ENCODE measurements around the gene GLP2R. TPM values are rescaled to one million over a fixed set of nuclear protein-coding genes. Genes with fewer than 3 reads are reported as not detected.

GLP2R gene
- total and polyA plus RNA-seq, 2 experiments from 2014 or later = not detected

DNA sequence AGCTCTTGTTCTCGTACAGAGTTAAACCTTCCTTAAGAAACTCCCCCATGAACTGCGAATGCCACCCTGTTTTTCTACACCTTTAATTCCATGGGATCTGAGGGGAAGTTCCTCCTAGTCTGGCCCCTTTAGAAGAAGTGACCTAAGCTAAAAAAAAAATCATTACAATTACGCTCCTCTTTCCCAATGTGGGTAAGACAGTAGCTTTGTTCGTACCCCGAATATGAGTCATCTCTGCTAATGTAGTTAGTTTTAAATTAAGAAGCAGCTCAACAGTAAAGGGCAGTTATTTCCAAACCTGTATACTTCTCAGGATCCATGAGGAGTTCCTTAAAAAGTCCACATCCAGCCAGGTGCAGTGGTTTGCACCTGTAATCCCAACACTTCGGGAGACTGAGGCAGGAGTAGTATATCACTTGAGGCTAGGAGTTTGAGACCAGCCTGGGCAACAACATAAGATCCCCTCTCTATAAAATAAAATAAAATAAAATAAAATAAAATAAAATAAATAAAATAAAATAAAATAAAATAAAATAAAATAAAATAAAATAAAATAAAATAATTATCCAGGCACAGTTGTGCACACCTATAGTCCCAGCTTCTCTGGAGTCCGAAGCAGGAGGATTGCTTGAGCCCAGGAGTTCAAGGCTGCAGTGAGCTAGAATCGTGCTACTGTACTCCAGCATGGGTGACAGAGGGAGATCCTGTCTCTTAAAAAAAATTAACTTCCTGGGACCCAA, 53.2 kb downstream of the GLP2R start:
- no peaks in the 10 kb centered on the region for H3K27me3 ChIP-seq (replicated peaks; ENCODE audit: insufficient read depth)
- TF ChIP-seq EZH2 (IDR thresholded peaks at IDR 0.05; ENCODE audit: insufficient read depth, poor library complexity, severe bottlenecking) = no peak
- no peak for TF ChIP-seq EZH2phosphoT487 (IDR thresholded peaks at IDR 0.05; ENCODE audit: insufficient read depth, low read depth)
- no peak overlapping the region for H2AFZ ChIP-seq
- H3K9me2 ChIP-seq (ENCODE audit: insufficient read depth) = no peaks in the 10 kb centered on the region
- no peaks in the 10 kb centered on the region for H3K36me3 ChIP-seq (ENCODE audit: low read depth)
- H3K4me3 ChIP-seq = no peak overlapping the region
- H3K9me3 ChIP-seq (ENCODE audit: low read depth) = peaks cover 3% of the 10 kb centered on the region
- H3K4me2 ChIP-seq (ENCODE audit: unreplicated experiment) = no peak overlapping the region
- in situ Hi-C loops (cut with MboI) = no loop called here
- peaks cover 20% of the 10 kb centered on the region for H3K4me1 ChIP-seq (ENCODE audit: insufficient read depth)
- no peaks in the 10 kb centered on the region for H4K20me1 ChIP-seq (ENCODE audit: insufficient read depth)
- H3K9ac ChIP-seq = no peak overlapping the region
- 51 to 57% methylated on average over 8 of the region's 8 CpGs for WGBS, 2 experiments (ENCODE audit: low coverage in 1 of 2, low lambda C conversion rate in 2 of 2, missing lambda C conversion rate in 2 of 2)
- peaks cover 12% of the 10 kb centered on the region for H3F3A ChIP-seq (ENCODE audit: insufficient read depth)
- peak; percentile 57 for DNase-seq
- no peaks in the 10 kb centered on the region for H3K79me2 ChIP-seq (ENCODE audit: insufficient read depth)
- H3K27ac ChIP-seq = no peak overlapping the region

DNA sequence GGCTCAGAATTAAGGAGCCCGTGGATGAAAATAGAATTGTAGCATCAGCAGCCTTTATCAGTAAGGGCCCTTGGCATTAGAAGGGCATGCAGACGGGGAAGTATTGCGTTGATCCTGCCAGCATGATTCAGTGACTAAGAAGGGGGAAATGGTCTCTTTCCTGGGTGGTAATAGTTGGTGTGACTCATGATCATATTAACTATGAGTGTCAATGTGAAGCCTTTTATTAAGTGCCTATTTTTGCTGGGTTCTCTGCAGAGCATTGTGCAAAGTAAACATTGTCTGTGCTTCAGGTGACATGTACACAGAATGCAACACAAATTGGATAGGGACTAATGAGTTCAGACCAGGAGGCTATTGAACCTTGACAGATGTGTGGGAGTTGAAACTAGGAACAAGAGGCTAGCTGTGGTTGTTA, 54.9 kb downstream of the GLP2R start:
- Histone ChIP-seq H3K36me3 (ENCODE audit: low read depth) (no peaks in the 10 kb centered on the region), H4K20me1 (ENCODE audit: insufficient read depth) (no peaks in the 10 kb centered on the region), H3K4me2 (ENCODE audit: unreplicated experiment) (no peak overlapping the region), H3K9me3 (ENCODE audit: low read depth) (peaks cover 3% of the 10 kb centered on the region), H3K4me3 (no peak overlapping the region), H2AFZ (no peak overlapping the region), H3K27ac (no peak overlapping the region), H3F3A (ENCODE audit: insufficient read depth) (0 out of 2 replicates have a peak, but pooled peaks cover 5% of the 10 kb centered on the region), H3K79me2 (ENCODE audit: insufficient read depth) (no peaks in the 10 kb centered on the region), H3K9me2 (ENCODE audit: insufficient read depth) (no peaks in the 10 kb centered on the region), H3K9ac (no peak overlapping the region), H3K4me1 (ENCODE audit: insufficient read depth) (peaks cover 12% of the 10 kb centered on the region), H3K27me3 (replicated peaks; ENCODE audit: insufficient read depth) (no peaks in the 10 kb centered on the region)
- in situ Hi-C loops (cut with MboI) = no loop called here
- DNase-seq = peak; percentile 66
- 19% methylated on average over 3 of the region's 3 CpGs for WGBS, 2 experiments (ENCODE audit: low coverage in 1 of 2, low lambda C conversion rate in 2 of 2, missing lambda C conversion rate in 2 of 2)
- no peak for TF ChIP-seq EZH2phosphoT487 (IDR thresholded peaks at IDR 0.05; ENCODE audit: insufficient read depth, low read depth)
- TF ChIP-seq EZH2 (IDR thresholded peaks at IDR 0.05; ENCODE audit: insufficient read depth, poor library complexity, severe bottlenecking) = no peak

DNA sequence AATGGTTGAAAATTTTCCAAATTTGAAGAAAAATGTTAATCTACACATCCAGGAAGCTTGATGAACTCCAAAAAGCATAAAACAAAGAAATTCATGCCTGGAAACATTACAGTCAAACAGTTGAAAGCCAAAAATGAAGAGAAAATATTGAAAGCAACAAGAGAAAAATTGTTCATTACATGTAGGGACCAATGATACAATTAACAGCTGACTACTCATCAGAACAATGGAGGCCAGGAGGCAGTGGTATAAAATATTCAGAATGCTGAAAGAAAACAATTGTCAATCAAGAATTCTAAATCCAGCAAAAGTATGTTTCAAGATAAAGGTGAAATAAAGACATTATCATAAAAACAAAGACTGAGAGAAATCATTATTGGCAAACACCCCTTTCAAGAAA, 57.7 kb downstream of the GLP2R start:
- no peaks in the 10 kb centered on the region for H3K79me2 ChIP-seq (ENCODE audit: insufficient read depth)
- no peaks in the 10 kb centered on the region for H3K36me3 ChIP-seq (ENCODE audit: low read depth)
- H3K9ac ChIP-seq = no peak overlapping the region
- no peaks in the 10 kb centered on the region for H4K20me1 ChIP-seq (ENCODE audit: insufficient read depth)
- H3K27ac ChIP-seq = no peak overlapping the region
- no peaks in the 10 kb centered on the region; the same call in 1 of the 2 replicates for H3K27me3 ChIP-seq (replicated peaks; ENCODE audit: insufficient read depth)
- H3F3A ChIP-seq (ENCODE audit: insufficient read depth) = no peaks in the 10 kb centered on the region
- no peak overlapping the region for H3K4me2 ChIP-seq (ENCODE audit: unreplicated experiment)
- H3K4me3 ChIP-seq = no peak overlapping the region
- in situ Hi-C loops (cut with MboI) = no loop called here
- H3K9me3 ChIP-seq (ENCODE audit: low read depth) = peaks cover 3% of the 10 kb centered on the region
- peaks cover 8% of the 10 kb centered on the region for H3K4me1 ChIP-seq (ENCODE audit: insufficient read depth)
- H2AFZ ChIP-seq = no peak overlapping the region
- DNase-seq = no peak
- TF ChIP-seq EZH2 (IDR thresholded peaks at IDR 0.05; ENCODE audit: insufficient read depth, poor library complexity, severe bottlenecking) (no peak), EZH2phosphoT487 (IDR thresholded peaks at IDR 0.05; ENCODE audit: insufficient read depth, low read depth) (no peak)
- no peaks in the 10 kb centered on the region for H3K9me2 ChIP-seq (ENCODE audit: insufficient read depth)

DNA sequence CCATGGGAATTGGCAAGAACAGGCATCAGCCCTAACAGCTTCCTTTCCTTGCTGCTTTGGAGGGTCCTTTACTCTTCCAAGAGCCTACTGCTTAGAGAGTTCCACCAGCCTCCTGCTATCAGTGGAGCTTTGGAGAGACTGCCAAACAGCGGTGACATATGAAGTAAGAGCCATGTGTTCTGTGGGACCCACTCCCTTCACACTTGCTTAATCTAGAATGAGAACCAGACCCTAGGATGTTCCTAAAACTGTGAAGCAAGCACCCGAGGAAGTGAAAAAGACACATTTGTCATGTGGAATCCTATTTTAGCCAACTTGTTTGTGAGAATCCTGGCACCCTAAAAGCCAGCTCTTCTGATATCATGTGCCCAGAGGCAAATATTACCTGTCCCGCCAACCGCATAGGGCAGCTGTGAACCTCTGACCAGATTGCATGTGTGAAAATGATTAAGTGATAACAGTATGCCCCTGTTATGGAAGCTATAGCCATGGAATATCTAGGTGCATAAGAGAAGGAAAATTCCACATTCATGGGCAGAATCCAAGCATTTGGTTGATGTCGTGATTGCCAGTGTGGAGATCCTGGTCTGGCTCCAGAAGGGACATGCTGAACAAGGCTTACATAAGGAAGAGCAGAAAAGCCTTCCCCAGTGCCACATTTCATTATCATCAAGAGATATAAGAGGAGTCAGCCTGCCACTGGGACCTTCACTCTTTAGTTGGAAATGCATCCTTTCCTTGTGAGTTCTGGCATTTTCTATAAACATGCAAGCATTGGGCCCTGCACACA, 60.6 kb downstream of the GLP2R start:
- DNase-seq = no peak
- TF ChIP-seq EZH2 (IDR thresholded peaks at IDR 0.05; ENCODE audit: insufficient read depth, poor library complexity, severe bottlenecking) (no peak), EZH2phosphoT487 (IDR thresholded peaks at IDR 0.05; ENCODE audit: insufficient read depth, low read depth) (no peak)
- H4K20me1 ChIP-seq (ENCODE audit: insufficient read depth) = no peaks in the 10 kb centered on the region
- WGBS, 2 experiments (ENCODE audit: low coverage in 1 of 2, low lambda C conversion rate in 2 of 2, missing lambda C conversion rate in 2 of 2) = 16% methylated on average over 5 of the region's 5 CpGs
- in situ Hi-C loops (cut with MboI) = no loop called here
- H3K4me1 ChIP-seq (ENCODE audit: insufficient read depth) = no peaks in the 10 kb centered on the region
- H3K36me3 ChIP-seq (ENCODE audit: low read depth) = no peaks in the 10 kb centered on the region
- no peak overlapping the region for H3K27ac ChIP-seq
- no peaks in the 10 kb centered on the region; the same call in 1 of the 2 replicates for H3K27me3 ChIP-seq (replicated peaks; ENCODE audit: insufficient read depth)
- H3F3A ChIP-seq (ENCODE audit: insufficient read depth) = no peaks in the 10 kb centered on the region
- H3K9me2 ChIP-seq (ENCODE audit: insufficient read depth) = no peaks in the 10 kb centered on the region
- H3K4me3 ChIP-seq = no peak overlapping the region
- H2AFZ ChIP-seq = no peak overlapping the region
- no peak overlapping the region for H3K9ac ChIP-seq
- H3K4me2 ChIP-seq (ENCODE audit: unreplicated experiment) = no peak overlapping the region
- peaks cover 3% of the 10 kb centered on the region for H3K9me3 ChIP-seq (ENCODE audit: low read depth)
- H3K79me2 ChIP-seq (ENCODE audit: insufficient read depth) = no peaks in the 10 kb centered on the region

Measured in GM23248 (cell line).